Progenitor cell of endocrine pancreas (in vitro differentiated cells): Measurements from ENCODE around the gene PHAF1. TPM values are rescaled to one million over a fixed set of nuclear protein-coding genes. Genes with fewer than 3 reads are reported as not detected.

Experiments
- DNase-seq: peaks from one replicate; pipeline ENCODE4 v3.0.0; 2021; ENCODE audit warnings: low spot score; ENCODE audit not compliant: unreplicated experiment
- H3K27ac Mint-ChIP-seq: 2 replicates; pipeline ENCODE4 v1.8.0; 2021; ENCODE audit warnings: mild to moderate bottlenecking, moderate library complexity, mixed read lengths
- H3K27me3 Mint-ChIP-seq: 2 replicates; pipeline ENCODE4 v1.8.0; 2021; ENCODE audit warnings: mixed read lengths
- H3K36me3 Mint-ChIP-seq: 2 replicates; pipeline ENCODE4 v1.8.0; 2022; ENCODE audit warnings: mixed read lengths; ENCODE audit not compliant: insufficient read depth
- H3K4me1 Mint-ChIP-seq: 2 replicates; pipeline ENCODE4 v1.8.0; 2021; ENCODE audit warnings: low read depth, mixed read lengths
- H3K4me3 Mint-ChIP-seq: 2 replicates; pipeline ENCODE4 v1.8.0; 2021; ENCODE audit warnings: low read depth, mild to moderate bottlenecking, moderate library complexity, mixed read lengths
- H3K9me3 Mint-ChIP-seq: 2 replicates; pipeline ENCODE4 v1.8.0; 2021; ENCODE audit warnings: low read depth, mixed read lengths
- CTCF ChIP-seq: fragments of 200-600 bp; sonication (generic); IDR thresholded peaks from one replicate; pipeline ENCODE4 v1.5.0; 2021; ENCODE audit warnings: antibody characterized with exemption, mild to moderate bottlenecking; ENCODE audit not compliant: unreplicated experiment
- total RNA-seq: library from RNA; stranded (reverse); gene quantifications from 2 replicates; pipeline ENCODE4 v1.2.1, GENCODE V29; 2021

The PHAF1 gene
- total RNA-seq, 1 donor from 2014 or later: 21.0 TPM

GRCh38 chr16:67150047-67150832 lies 40.5 kb downstream of the PHAF1 start:
- H3K36me3 Mint-ChIP-seq: peaks cover 10% of the 10 kb centered on the region
- peaks cover 38% of the 10 kb centered on the region for H3K27me3 Mint-ChIP-seq

GRCh38 chr16:67150833-67151396 lies 41.2 kb downstream of the PHAF1 start, which contains the start of gene B3GNT9:
Gene B3GNT9, minus strand, starts transcription at chr16:67150998. Its CDS starts 513 bp downstream, at chr16:67150485.
- Mint-ChIP-seq H3K27me3 (peaks cover 43% of the 10 kb centered on the region), H3K9me3 (no peaks in the 10 kb centered on the region), H3K36me3 (peaks cover 10% of the 10 kb centered on the region), H3K4me3 (peak within 1 kb of the TSS; percentile 71), H3K27ac (peak within 1 kb of the TSS; percentile 80), H3K4me1 (peaks cover 3% of the 10 kb centered on the region)
- no peak for DNase-seq
- TF ChIP-seq CTCF: no peak

More at GRCh38 chr16:67150047-67150832, 40.5 kb downstream of the PHAF1 start:
- peaks cover 3% of the 10 kb centered on the region for H3K4me1 Mint-ChIP-seq
- peak overlapping the region; percentile 71 for H3K4me3 Mint-ChIP-seq
- H3K27ac Mint-ChIP-seq: no peak overlapping the region
- H3K9me3 Mint-ChIP-seq: no peaks in the 10 kb centered on the region
- TF ChIP-seq CTCF: peak; percentile 31
- DNase-seq: no peak

DNA sequence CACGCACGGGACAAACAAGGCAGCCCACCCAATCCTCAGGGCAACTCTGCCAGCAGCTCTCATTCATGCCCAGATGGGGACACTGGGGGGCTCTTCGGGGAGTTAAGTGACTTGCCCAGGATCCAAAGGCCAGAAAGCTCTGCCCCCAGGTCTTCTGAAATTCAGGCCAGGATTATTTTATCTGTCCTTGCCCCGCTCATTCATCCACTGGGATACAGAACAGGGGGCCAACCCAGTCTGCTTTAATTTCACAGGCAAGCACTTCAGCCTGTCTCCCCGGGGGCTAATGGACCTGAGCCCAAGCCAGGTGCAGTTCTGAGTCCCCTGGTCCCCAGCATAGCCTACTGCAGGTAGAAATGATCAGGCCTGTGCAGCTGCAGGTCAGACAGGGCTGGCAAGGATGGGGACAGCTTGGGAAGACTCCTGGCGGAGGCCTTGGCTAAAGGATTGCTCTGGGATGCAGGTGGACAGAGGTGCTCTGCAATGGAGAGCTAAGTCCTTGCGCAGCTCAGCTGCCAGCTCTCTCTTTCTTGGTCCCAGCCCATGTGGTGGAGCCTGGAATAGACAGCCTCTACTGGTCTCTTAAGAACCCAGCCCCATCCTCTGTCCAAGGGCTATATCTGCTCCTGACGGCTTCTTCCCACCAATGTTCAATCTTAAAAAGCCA lies 41.8 kb downstream of the PHAF1 start:
- Mint-ChIP-seq H3K4me3 (peak overlapping the region; percentile 71), H3K36me3 (peaks cover 10% of the 10 kb centered on the region), H3K27me3 (peaks cover 49% of the 10 kb centered on the region), H3K27ac (no peak overlapping the region), H3K4me1 (peaks cover 5% of the 10 kb centered on the region), H3K9me3 (no peaks in the 10 kb centered on the region)
- no peak for DNase-seq
- no peak for TF ChIP-seq CTCF

DNA sequence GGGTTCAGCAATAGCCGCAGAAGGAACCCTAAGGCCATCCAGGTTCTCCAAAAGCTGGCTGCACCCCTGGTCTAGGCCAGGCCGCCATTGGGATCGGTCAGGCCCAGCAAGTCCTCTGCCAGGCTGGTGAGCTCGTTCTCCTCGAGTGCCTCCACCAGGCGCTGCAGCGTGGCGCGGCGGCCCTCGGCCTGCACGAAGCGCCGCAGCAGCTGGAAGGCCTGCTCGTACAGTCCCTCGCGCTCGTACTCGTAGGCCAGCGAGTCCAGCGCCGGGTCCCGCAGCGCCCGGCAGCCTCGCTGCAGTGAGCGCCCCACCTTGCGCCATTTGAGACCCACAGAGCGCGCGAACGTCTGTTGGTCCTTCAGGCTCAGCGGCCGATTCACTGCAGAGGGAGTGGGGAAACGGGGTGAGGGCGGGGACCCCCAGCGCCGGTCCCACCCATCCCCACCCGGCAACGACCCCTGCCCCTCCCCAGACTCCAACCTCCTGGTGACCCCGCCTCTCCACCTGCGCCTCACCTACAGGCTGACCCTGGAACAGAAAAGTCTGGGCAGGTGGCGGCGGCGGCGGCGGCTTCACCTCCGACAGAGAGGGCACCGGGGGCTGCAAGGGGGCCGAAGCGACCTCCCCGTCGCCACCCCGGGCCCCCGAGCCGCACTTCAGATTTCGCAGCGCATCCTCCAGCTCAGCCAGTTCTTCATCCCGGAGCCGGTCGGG lies 45.0 kb downstream of the PHAF1 start:
- no peaks in the 10 kb centered on the region for H3K9me3 Mint-ChIP-seq
- H3K27me3 Mint-ChIP-seq: peaks cover 74% of the 10 kb centered on the region
- no peak for DNase-seq
- TF ChIP-seq CTCF: no peak
- H3K4me1 Mint-ChIP-seq: peaks cover 5% of the 10 kb centered on the region
- peak overlapping the region; percentile 65 for H3K4me3 Mint-ChIP-seq
- H3K27ac Mint-ChIP-seq: no peak overlapping the region
- H3K36me3 Mint-ChIP-seq: no peaks in the 10 kb centered on the region
